Stimulated activated CD4-positive, alpha-beta T cell treated with anti-CD3 and anti-CD28 coated beads, Interleukin-4, amount 100 ng/mL, for 24 hours (primary cell): Measurements from ENCODE around the gene KCNH1.

Experiments used
- DNase-seq: peaks from one replicate; pipeline ENCODE4 v3.0.0-alpha.2; 2020

Gene KCNH1

DNA sequence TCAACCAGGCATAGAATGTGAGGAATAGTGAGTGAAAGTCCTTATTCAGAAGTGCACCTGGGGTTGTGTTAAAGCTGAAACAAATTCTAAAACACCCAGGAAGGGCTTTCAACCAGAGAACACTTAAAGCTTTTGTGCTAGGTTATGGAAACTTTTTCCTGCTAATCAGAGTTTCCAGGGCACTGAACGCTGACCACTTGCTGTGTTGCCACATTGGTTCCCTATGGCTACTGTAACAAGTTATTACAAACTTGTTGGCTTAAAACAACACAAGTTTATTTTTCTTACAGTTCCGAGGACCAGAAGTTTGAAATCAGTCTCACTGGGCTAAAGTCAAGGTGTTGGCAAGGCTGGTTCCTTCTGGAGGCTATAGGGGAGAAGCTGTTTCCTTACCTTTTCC is 504.7 kb downstream of the KCNH1 start:
- no peak for DNase-seq

DNA sequence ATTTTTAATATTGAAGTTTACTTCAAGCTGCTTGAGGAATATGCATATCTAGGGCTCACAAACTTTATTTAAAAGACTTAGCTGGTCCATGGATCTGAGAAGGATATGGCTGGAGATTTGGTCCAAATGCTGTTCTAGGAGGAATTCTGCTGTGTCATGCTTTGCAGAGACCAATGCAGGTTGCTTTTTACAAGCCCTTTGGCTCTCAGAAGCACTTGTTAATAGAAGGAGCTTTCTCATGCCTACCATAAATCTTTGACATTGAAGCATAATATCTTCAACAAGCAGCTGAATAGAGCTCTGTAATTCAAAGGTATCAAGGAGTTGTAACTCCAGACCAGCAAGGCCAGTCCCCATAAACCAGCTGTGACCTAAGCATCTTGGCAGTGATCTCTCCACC is 506.2 kb downstream of the KCNH1 start:
- no peak for DNase-seq
